HL-60/S4 treated with retinoic acid at 250 ng/mL for 4 days and 3 days (cell line): Measurements from ENCODE around the gene XYLT1.

Experiments
- in situ Hi-C: fragments of 300-500 bp; cut with MboI; formaldehyde crosslinking; loops from 2 replicates; pipeline ENCODE4 v1.7.0; 2022; ENCODE audit warnings: low sequenced_read_pairs

XYLT1 gene

GRCh38 chr16:17294856-17295255 is 175.9 kb downstream of the XYLT1 start:
- in situ Hi-C loops: no loop called here

- in situ Hi-C loops: no loop called here
Measured at GRCh38 chr16:17293813-17294558, 176.8 kb downstream of the XYLT1 start.

- in situ Hi-C loops: no loop called here
Measured at GRCh38 chr16:17291289-17291688, 179.5 kb downstream of the XYLT1 start.

- in situ Hi-C loops: no loop called here
Measured at GRCh38 chr16:17289674-17290635, 180.8 kb downstream of the XYLT1 start.

GRCh38 chr16:17289050-17289449 is 181.7 kb downstream of the XYLT1 start:
- in situ Hi-C loops: no loop called here

DNA sequence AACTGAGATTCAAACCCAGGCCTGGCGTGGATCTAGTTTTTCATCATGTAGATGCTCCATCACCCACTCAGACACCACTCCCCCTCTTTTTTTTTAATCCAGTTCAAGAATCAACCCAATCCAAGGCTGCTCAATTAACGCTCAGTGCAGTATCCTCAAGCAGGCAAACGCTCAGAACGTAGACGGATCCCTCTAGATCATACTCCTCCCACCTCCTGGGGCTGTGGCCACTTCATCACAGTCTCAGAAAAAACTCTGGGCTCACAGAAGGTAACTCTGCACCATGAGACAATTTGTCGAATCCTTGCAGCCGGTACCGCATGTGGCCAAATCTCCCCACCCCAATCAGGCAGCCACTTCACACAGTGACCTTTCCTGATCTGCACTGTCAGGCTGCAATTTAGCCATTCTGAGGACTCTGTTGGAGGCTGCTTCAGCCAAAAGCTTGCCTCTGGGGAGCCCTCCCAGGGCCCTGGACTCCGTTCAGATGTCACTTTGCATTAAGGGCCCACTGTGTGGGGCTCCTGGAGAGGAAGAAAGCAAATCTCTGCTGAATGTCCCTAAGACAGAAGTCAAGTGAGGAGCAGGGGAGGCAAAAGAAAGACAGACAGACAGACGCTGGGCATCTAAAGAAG is 183.5 kb downstream of the XYLT1 start:
- in situ Hi-C loops: no loop called here

DNA sequence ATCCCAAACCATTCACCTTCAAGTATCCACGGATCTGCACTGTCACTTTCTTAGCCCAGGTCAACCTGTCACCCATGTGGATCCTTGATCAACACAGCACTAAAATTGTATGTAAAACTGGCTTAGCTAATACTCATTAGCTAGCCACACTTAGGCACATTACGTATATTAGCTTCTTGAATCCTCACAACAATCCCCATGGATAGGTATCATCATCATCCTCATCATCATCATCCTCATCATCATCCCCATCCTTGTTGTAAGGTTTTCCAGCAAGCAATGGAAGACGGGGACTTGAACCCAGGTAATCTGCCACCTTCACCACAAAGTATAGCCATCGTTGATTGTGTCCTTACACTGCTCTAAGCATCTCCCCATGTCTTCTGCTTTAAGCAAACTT is 184.3 kb downstream of the XYLT1 start:
- in situ Hi-C loops: no loop called here

GRCh38 chr16:17283016-17283415 is 187.7 kb downstream of the XYLT1 start:
- in situ Hi-C loops: no loop called here

DNA sequence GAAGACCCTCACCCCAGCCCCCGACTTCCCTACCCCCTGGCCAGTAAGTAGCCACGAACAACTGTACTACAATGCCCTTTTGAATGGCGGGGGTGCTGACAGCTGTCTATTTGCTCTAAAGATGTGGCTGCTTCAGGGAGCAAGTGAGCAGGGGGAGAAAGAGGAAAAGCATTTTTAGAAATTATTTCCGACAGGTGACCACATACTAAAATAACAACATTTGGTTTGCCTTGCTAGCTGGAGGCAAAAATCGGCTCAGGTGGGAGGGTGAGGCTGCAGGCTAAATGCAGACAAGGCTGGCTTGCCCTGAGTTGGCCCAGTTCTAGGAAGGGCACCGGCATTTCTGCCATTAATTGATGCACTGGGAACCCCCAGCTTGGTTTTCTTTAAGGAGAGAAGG is 188.5 kb downstream of the XYLT1 start:
- in situ Hi-C loops: no loop called here

DNA sequence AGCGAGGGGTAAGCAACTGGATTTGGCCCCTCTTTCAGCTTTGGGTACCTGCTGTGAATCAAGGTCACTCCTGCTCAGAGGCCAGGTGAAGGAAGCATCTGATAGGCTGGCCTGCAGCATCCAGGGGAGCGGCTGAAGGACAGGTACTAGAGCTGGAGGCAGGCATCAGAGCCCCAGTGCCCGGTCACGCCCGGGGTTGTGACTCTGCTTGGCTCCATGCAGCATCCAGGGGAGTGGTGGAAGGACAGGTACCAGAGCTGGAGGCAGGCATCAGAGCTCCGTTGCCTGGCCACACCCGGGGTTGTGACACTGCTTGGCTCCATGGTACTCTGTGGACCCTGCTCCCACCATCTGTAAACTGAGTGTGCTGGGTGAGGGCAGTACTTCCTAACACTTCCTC is 189.7 kb downstream of the XYLT1 start:
- in situ Hi-C loops: no loop called here

DNA sequence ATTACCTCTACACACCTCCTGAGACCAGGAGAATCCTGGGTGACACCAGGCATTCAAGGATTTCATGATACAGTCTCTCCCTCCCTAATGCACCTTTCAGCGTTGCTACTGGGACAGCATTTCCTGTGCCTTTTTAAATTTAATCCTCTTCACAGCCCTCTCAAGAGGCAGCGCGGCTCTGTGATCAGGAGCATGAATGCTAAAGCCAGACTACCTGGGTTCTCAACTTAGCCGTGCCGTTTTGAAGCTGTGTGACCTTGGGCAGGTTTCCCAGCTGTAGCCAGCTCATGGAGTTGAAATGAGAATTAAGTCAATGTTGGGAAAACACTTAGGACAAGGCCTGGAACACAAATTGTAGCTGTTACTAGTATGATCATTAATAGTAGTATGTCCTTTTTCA is 191.8 kb downstream of the XYLT1 start:
- in situ Hi-C loops: no loop called here

DNA sequence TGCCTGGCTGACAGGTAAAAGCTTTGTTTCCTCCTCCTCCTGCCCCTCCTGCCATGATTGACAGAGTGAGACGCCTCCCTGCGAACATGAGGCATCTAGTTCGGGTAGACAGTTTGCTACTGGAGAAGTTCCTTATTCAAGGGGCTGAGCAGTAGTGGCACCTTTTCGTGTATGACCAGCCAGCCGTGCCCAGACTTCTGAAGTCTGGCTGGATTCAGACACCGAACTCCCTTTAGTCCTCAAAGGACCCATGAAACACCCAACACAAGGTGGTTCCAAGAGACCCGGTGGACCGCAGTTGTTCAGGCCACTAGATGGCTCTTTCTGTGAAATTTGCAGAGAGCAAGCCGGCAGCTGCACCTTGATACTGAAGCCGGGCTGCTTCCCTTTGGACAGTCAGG is 192.8 kb downstream of the XYLT1 start:
- in situ Hi-C loops: no loop called here

DNA sequence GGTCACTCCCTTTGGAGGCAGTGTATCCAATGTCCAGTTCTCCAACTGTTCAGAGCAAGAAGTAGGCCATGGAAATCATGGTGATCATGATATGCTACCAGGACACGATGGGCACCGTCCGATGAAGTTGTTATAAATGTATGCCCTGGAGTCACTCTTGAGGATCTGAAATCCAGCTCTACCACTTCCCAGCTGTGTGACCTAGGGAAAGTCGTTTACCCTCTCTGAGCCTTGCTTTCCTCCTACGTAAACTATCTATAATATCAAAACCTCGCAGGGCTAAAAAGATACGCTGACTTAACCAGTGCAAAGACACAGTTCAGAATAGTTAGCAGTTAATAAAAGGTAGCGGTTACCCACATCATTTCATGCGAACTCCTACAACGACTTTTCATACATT is 194.2 kb downstream of the XYLT1 start:
- in situ Hi-C loops: no loop called here

DNA sequence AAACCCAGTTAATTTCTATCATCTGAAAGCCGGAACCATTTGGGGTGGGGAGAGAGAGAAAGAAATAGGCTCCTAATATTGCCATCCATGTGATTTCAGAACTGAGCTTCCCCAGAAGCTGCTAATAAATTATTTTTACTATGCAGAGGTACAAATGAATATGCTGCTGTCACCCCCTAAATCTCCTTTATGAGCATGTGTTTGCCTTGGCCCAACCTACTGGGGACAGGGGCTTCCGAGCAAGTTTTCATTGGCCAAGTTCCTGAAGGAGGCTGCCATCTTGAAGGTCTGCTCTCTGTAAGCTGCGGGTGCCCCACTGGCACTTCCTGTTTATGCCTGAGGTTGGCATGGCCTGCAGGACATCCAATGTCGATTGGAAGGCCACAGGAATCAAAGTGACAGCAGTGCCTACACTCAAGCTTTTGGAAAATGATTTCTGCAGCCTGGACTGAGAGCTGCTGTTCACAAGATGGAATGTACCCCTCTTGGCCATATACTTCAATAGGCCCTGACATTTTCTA is 194.7 kb downstream of the XYLT1 start:
- in situ Hi-C loops: no loop called here

DNA sequence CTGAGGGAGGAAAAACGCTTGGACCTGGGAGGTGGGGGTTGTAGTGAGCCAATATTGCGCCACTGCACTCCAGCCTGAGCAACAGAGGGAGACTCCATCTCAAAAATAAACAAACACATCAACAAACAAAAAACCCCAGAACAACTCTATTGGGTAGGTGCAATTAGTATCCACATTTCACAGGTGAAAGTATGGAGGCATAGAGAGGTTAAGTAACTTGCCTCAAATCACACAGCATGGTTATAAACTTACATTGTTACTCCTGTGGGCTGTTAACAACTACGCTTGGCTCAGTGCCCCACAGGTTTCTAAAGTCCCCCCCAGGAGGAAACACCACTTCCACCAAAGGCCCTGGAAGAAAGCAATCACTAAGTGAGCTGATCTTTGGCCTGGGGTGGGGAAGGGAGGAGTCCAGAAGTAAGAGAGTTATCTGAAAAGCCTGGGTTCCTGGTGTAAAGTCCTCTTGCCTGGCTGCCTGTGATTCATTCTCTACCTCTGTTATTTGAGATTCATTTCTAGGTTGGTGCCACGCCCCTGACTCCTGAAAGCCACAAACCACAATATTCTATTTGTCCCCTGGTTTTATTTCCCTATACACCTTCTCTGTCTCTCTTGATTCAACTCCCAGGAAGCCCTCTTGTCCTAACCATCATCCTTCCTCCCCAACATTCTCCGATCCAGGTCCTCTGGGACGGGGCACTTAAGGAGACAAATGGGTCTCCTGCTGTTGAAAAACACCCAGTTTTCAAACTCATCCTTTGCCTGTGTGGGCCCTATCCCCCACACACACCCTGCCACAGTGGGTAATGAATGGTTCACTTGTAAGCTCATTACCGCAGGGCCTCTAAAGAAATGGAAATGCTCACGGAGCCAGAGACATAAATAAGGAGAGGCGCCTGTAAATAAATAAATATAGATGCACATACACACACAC is 195.4 kb downstream of the XYLT1 start:
- in situ Hi-C loops: no loop called here

DNA sequence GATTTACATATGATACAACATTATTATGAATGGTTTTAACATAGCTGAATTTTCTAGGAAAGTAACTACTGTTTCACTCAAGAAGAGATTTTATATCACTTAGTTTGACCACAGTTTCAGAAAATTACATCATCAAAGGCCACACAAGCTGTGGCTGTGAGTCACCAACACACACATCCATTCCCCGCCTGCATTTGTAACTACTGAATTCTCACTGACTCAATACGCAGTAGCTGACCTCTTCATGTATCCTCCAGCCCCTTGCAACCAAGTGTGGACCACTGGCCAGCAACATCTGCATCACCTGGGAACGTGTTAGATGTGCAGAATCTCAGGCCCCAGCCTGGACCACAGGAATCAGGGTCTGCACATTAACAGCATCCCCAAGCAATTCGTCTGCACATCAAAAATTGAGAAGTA is 197.6 kb downstream of the XYLT1 start:
- in situ Hi-C loops: no loop called here

- in situ Hi-C loops: no loop called here
Measured at GRCh38 chr16:17272716-17273115, 198.0 kb downstream of the XYLT1 start.

- in situ Hi-C loops: no loop called here
Measured at GRCh38 chr16:17271687-17272086, 199.1 kb downstream of the XYLT1 start.

GRCh38 chr16:17270683-17271109 is 200.1 kb downstream of the XYLT1 start:
- in situ Hi-C loops: no loop called here

GRCh38 chr16:17270111-17270510 is 200.6 kb downstream of the XYLT1 start:
- in situ Hi-C loops: no loop called here
